ENCODE data around the gene SNRPE.

SNRPE gene

DNA sequence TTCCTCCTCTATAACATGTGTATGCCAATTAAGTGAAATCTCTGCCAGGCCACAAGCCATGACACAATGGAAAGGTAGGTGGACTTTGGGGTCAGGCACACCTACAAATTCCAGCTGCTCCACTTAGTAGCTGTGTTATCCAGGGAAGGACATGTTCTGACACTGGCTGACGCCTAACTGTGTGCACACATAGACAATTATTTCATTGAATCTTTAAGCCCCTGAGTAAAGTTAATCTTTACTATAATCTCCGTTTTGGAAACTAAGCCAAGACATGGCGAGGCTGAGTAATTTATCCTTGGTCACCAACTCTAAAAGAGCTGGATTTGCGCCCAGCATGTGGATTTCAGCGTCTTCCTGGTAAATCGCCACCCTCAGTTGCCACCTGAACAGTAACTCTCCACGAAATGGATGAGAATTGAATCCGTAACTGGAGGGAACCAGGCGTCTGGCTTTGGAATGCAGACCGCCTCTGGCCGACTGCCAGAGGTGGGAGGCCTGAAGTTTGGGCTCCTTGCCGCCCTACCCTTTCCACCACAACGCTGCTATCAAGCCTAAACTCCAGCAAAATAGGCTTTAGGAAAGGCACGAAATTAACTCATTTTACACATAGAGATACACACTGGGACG is 888 bp upstream of the SNRPE start:
- H3K9me3 Mint-ChIP-seq: no peaks in the 10 kb centered on the region

DNA sequence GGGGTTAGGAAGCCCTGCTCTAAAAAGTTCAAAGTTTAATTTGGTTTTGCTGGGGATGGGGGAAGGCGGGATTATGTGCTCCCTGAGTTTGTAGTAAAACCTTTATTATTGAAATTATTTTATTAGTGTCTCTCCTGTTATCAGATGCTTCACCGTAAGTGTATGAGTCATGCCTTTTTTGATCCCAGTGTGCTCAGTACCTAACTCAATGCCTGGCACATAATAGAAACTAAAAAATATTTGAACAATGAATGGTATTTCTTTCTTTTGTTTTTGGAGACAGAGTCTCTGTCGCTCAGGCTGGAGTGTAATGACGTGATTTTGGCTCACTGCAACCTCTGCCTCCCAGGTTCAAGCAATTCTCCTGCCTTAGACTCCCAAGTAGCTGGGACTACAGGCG is 6.4 kb downstream of the SNRPE start:
- DNase-seq (ENCODE audit: low spot score in 2 of 2): no peak
- Mint-ChIP-seq H3K4me3 (no peak overlapping the region), H3K4me1 (peaks cover 6% of the 10 kb centered on the region), H3K36me3 (peaks cover 99% of the 10 kb centered on the region), H3K9me3 (no peaks in the 10 kb centered on the region), H3K27ac (no peak overlapping the region)
- no peak for ATAC-seq

More for the DNA sequence above, 888 bp upstream of the SNRPE start:
- H3K4me3 Mint-ChIP-seq: peak overlapping the region; percentile 98
- no peak for DNase-seq (ENCODE audit: low spot score in 2 of 2)
- peak overlapping the region; percentile 97 for H3K27ac Mint-ChIP-seq
- no peak for ATAC-seq
- peaks cover 69% of the 10 kb centered on the region for H3K36me3 Mint-ChIP-seq
- peaks cover 20% of the 10 kb centered on the region for H3K4me1 Mint-ChIP-seq

DNA sequence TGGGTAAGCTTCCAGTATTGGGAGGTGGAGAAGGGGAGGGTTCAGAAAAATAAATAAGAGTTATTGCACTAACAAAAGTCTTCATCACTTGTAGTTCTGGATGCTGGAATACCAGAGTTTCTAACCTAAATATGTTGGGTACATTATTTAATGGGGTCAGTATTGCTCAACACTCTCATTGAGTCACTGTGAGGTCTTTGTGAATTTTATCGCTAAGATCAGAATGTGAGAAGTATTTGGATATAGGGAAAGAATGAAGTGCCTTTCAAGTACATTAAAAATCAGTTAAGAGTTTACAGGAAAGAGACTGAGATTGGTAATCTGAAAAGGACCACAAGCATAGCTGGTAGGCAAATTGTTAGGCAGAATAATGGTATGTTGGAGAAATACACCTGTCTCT is 8.8 kb downstream of the SNRPE start:
- H3K4me3 Mint-ChIP-seq: no peak overlapping the region
- no peak for DNase-seq (ENCODE audit: low spot score in 2 of 2)
- H3K36me3 Mint-ChIP-seq: peaks cover 86% of the 10 kb centered on the region
- no peak for ATAC-seq
- no peaks in the 10 kb centered on the region for H3K4me1 Mint-ChIP-seq
- H3K9me3 Mint-ChIP-seq: no peaks in the 10 kb centered on the region
- H3K27ac Mint-ChIP-seq: no peak overlapping the region

DNA sequence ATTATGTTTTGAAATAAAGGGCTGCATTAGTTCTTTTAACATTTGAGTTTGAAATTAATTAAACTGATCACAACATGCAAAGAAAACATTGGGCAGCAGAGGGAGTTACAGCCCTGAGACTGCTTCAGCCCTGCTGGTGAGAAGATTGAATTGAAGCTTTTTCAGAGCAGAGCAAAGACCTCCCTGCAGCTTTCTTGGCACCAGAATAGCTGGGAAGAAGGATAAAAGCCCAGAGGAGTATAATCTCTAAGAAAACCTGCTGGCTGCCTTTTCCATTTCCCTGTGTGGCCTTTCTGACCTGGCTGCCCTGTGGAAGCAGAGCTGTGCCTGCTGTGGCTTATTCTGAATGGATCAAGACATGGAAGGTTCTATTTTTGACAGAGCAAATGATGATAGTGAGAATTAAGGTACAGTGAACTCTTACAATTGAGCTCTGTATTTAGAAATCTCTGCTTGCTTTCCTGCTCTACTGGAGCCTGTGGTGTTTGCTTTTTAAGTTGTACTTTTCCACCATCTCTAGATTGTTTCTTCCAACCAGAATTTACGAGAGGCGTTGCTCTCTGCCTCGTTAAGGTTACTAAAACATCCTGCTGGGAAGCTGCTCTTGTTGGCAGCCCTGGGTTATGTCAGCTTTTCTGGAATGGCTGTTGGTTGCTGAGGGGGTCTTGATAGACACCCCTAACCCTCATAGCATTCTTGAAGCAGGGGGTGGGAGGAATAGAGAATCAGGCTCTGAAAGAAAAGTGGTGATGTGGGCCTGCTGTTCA is 9.9 kb downstream of the SNRPE start:
- H3K9me3 Mint-ChIP-seq: no peaks in the 10 kb centered on the region
- no peak overlapping the region for H3K27ac Mint-ChIP-seq
- H3K36me3 Mint-ChIP-seq: peaks cover 86% of the 10 kb centered on the region
- no peaks in the 10 kb centered on the region for H3K4me1 Mint-ChIP-seq
- no peak for DNase-seq (ENCODE audit: low spot score in 2 of 2)
- no peak overlapping the region for H3K4me3 Mint-ChIP-seq
- peak; percentile 60 for ATAC-seq

DNA sequence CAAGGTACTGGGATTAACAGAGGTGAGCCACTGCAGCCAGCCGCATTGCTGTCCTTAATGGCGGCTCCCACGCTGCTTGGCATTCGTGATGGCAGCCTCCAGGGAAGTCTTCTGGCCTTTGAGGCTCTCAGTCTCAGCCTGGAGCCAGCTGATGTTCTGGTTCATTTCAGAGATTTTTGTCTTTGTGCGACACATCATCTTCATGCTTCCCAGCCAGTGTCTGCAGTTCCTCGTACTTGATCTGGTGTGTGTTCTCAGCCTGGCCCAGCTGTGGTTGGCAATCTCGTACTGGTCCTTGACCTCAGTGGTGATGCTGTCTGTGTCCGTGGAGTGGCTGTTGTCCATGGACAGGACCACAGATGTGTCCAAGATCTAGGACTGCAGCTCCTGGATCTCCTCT is 11.7 kb downstream of the SNRPE start:
- DNase-seq (ENCODE audit: low spot score in 2 of 2): no peak
- Mint-ChIP-seq H3K4me3 (no peak overlapping the region), H3K9me3 (no peaks in the 10 kb centered on the region), H3K4me1 (no peaks in the 10 kb centered on the region), H3K36me3 (peaks cover 86% of the 10 kb centered on the region), H3K27ac (peak overlapping the region; percentile 7)
- no peak for ATAC-seq

DNA sequence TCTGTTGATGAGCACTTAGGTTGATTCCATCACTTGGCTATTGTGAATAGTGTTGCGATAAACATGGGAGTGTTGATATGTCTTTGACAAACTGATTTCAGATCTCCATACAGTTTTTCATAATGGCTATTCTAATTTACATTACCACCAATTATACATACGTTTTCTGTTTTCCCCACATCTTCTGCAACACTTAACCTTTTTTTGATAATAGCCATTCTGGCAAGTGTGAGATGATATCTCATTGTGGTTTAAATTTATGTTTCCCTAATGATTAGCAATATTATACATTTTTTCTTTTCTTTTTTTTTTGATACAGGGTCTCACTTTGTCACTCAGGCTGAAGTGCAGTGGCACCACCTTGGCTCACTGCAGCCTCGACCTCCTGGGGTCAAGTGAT is 17.0 kb downstream of the SNRPE start:
- ATAC-seq: no peak
- Mint-ChIP-seq H3K4me1 (no peaks in the 10 kb centered on the region), H3K9me3 (no peaks in the 10 kb centered on the region), H3K4me3 (no peak overlapping the region), H3K36me3 (peaks cover 52% of the 10 kb centered on the region), H3K27ac (no peak overlapping the region)
- no peak for DNase-seq (ENCODE audit: low spot score in 2 of 2)

DNA sequence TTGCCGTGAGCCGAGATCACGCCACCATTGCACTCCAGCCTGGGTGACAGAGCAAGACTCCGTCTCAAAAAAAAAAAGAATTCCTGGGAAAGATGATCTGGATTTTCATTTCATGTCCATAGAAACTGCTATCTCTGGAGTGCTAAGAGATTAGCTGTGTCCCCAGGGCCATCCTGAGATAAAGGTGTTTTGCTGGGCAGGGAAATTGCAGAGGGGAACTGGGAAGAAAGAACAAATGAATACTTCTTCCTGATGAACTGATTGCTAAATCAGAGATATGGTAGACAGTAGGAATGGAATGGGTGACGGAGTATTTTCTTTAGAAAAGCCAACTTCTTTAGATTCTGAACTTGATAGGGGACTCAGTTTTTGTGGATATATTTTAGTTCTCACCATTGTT is 19.2 kb downstream of the SNRPE start:
- Mint-ChIP-seq H3K9me3 (no peaks in the 10 kb centered on the region), H3K27ac (no peak overlapping the region), H3K36me3 (peaks cover 42% of the 10 kb centered on the region), H3K4me3 (no peak overlapping the region), H3K4me1 (no peaks in the 10 kb centered on the region)
- no peak for ATAC-seq
- no peak for DNase-seq (ENCODE audit: low spot score in 2 of 2)

DNA sequence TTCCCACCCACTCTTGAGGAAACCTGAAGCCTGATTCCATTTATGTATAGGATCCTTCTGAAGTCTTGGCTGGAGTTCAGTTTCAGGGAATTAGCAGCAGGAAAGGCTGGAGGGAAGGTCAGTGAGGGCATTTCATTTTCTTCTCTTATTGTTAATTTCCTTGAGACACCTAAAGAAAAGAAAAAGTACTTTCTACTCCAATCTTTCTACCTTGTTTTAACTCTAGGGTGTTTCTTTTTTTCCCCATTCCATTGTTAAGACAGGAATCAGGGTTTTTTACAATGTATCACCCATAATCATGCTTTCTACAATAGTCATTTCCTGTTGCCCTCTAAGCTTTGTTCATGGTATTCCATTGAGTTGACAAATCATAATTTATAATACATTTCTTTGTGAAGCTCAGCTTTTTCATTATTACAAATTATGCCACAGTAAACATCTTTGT is 27.4 kb downstream of the SNRPE start:
- H3K36me3 Mint-ChIP-seq: no peaks in the 10 kb centered on the region
- no peaks in the 10 kb centered on the region for H3K4me1 Mint-ChIP-seq
- no peaks in the 10 kb centered on the region for H3K9me3 Mint-ChIP-seq
- H3K4me3 Mint-ChIP-seq: no peak overlapping the region
- ATAC-seq: no peak
- DNase-seq (ENCODE audit: low spot score in 2 of 2): no peak
- H3K27ac Mint-ChIP-seq: no peak overlapping the region

DNA sequence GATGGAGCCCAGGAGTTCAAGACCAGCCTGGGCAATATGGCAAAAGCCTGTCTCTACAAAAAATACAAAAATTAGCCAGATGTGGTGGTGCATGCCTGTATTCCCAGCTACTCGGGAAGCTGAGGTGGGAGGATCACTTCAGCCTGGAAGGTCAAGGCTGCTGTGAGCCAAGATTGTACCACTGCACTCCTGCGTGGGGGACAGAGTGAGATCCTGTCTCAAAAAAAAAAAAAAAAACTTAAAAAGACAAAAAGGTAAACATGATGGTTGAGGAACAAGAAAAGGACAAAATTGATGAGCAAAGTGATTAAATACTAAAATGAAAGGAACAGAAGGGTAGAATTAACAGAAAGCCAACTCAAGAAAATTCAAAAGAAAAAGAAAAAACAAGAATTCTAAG is 30.6 kb downstream of the SNRPE start:
- Mint-ChIP-seq H3K9me3 (peaks cover 5% of the 10 kb centered on the region), H3K27ac (no peak overlapping the region), H3K36me3 (no peaks in the 10 kb centered on the region), H3K4me3 (no peak overlapping the region), H3K4me1 (no peaks in the 10 kb centered on the region)
- DNase-seq (ENCODE audit: low spot score in 2 of 2) (no peak), ATAC-seq (no peak)

DNA sequence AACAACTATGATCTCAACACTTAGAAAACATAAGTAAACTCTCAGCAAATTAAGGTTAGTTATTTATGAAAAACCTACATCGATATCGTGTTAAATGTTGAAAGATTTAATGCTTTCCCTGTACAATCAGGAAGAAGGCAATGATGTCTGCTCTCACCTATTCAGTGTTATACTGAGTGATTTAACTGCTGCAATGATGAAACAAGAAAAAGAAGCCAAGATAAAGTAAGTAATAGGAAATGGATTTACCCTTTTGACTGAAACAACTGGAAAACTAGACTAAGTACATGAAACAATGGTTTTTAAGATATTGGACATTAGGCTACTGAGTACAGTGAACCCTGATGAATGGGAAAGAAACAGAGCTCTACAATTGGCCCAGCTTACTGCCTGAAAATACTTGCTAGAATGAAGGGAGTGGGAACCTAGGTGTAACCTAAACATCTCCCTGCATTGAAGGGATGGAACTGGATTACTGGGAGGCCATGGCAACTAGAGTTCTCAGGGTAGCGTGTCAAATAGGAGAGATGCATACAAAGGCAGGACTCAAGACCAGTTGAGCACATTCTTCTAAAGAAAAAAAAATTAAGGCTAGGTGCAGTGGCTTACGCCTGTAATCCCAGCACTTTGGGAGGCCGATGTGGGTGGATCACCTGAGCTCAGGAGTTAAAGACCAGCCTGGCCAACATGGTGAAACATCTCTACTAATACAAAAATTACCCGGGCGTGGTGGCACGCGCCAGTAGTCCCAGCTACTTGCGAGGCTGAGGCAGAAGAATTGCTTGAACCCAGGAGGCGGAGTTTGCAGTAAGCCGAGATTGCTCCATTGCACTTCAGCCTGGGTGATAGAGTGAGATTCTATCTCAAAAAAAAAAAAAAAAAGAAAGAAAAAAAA is 37.3 kb downstream of the SNRPE start:
- DNase-seq (ENCODE audit: low spot score in 2 of 2) (no peak), ATAC-seq (no peak)
- no peaks in the 10 kb centered on the region for H3K36me3 Mint-ChIP-seq
- peaks cover 5% of the 10 kb centered on the region for H3K9me3 Mint-ChIP-seq
- no peaks in the 10 kb centered on the region for H3K4me1 Mint-ChIP-seq
- H3K4me3 Mint-ChIP-seq: no peak overlapping the region
- H3K27ac Mint-ChIP-seq: no peak overlapping the region

DNA sequence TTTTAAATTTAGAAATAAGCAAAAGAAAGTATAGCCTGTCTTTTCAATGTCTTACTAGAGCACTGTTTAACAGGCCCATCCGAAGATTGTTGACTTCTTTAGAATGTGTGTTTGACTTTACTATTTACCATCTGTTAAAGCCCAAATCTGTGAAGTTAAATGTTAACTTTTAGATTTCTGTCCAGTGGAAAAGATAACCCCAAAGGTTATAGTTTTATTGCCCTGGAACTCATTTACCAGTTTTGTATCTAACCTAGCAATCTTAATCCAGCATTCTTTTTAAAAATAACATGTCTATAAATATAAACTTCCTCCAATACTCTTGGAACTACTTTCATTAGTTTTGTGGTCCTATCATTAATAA is 37.9 kb downstream of the SNRPE start:
- Mint-ChIP-seq H3K4me1 (no peaks in the 10 kb centered on the region), H3K9me3 (peaks cover 4% of the 10 kb centered on the region), H3K4me3 (no peak overlapping the region), H3K27ac (no peak overlapping the region), H3K36me3 (no peaks in the 10 kb centered on the region)
- DNase-seq (ENCODE audit: low spot score in 2 of 2) (no peak), ATAC-seq (no peak)

DNA sequence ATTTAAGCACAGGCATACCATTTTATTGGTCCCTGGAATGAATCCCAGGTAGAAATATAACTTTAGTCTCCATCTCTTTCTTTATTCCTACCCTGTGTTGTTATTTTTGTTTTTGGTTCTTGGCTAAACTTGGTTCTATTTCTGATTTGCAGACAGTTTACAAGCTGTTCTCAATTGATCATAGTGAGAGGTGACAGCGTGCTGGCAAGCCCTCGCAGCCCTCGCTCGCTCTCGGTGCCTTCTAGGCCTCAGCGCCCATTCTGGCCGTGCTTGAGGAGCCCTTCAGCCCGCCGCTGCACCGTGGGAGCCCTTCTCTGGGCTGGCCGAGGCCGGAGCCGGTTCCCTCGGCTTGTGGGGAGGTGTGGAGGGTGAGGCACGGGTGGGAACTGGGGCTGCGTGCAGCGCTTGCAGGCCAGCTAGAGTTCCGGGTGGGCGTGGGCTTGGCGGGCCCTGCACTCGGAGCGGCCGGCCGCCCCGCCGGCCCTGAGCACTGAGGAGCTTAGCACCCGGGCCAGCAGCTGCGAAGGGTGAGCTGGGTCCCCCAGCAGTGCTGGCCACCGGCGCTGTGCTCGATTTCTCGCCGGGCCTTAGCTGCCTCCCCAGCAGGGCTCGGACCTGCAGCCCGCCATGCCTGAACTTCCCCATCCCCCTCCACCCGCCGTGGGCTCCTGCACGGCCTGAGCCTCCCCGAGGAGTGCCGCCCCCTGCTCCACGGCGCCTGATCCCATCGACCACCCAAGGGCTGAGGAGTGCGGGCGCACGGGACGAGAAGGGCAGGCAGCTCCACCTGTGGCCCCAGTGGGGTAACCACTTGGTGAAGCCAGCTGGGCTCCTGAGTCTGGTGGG is 38.7 kb downstream of the SNRPE start:
- DNase-seq (ENCODE audit: low spot score in 2 of 2) (no peak), ATAC-seq (no peak)
- Mint-ChIP-seq H3K4me3 (no peak overlapping the region), H3K9me3 (no peaks in the 10 kb centered on the region), H3K27ac (no peak overlapping the region), H3K36me3 (no peaks in the 10 kb centered on the region), H3K4me1 (no peaks in the 10 kb centered on the region)

DNA sequence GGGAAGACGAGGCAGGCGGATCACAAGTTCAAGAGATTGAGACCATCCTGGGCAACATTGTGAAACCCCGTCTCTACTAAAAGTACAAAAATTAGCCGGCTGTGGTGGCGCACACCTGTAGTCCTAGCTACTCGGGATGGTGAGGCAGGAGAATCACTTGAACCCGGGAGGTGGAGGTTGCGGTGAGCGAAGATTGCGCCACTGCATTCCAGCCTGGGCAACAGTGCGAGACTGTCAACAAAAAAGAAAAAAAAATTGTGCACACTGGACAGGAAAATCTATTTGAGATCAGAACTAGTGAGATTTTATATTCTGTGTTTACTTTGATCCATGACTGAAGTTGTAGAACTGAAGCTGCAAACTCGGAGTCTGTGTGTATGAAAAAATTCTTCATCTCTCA is 40.2 kb downstream of the SNRPE start:
- Mint-ChIP-seq H3K4me1 (no peaks in the 10 kb centered on the region), H3K36me3 (no peaks in the 10 kb centered on the region), H3K27ac (no peak overlapping the region), H3K4me3 (no peak overlapping the region), H3K9me3 (no peaks in the 10 kb centered on the region)
- no peak for ATAC-seq
- DNase-seq (ENCODE audit: low spot score in 2 of 2): no peak

DNA sequence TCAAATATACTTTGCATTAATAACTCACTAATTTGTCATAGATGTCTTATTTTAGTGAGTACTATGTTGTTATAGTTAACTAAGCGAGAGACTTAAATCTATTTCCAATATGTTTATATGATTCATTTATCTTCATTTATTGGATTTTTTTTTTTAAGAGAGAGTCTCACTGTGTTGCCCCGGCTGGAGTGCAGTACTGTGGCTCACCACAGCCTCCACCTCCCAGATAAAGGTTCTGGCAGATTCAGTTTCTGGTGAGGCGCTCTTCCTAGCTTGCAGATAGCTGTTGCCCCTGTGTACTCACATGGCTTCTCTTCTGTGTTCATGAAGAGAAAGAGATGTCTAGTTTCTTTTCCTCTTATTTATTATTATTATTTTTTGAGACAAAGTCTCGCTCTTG is 43.9 kb downstream of the SNRPE start:
- H3K36me3 Mint-ChIP-seq: no peaks in the 10 kb centered on the region
- ATAC-seq: no peak

DNA sequence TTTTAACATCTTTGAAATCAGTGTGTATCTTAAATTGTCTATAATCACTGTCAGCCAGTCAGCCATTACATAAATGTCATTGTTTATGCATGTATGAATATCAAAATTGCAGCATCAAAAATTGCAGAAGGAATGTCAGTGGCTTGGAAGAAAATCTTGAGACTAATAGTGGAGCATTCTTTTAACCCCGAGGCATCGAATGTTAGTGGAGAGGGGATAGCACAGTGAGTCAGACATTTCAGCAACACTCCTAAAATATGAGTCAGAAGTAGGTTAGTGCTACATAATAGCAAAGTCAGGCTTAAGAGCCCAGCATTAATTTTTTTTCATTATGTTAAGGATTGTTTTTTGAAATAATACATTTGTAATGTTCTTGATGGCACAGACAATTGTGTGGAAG is 45.5 kb downstream of the SNRPE start:
- Mint-ChIP-seq H3K4me3 (no peak overlapping the region), H3K36me3 (no peaks in the 10 kb centered on the region), H3K4me1 (no peaks in the 10 kb centered on the region), H3K27ac (no peak overlapping the region), H3K9me3 (no peaks in the 10 kb centered on the region)
- DNase-seq (ENCODE audit: low spot score in 2 of 2) (no peak), ATAC-seq (peak; percentile 53)

More for the DNA sequence above, 43.9 kb downstream of the SNRPE start:
- Mint-ChIP-seq H3K27ac (no peak overlapping the region), H3K9me3 (no peaks in the 10 kb centered on the region), H3K4me1 (no peaks in the 10 kb centered on the region), H3K4me3 (no peak overlapping the region)
- DNase-seq (ENCODE audit: low spot score in 2 of 2): no peak

All from stimulated activated effector memory CD8-positive, alpha-beta T cell treated with anti-CD3 and anti-CD28 coated beads, Interleukin-12 subunit alpha, Interleukin-12 subunit beta, amount 100 ng/mL, for 72 hours (primary cell).